ENCODE measurements around the gene PLCG2.
"Not testable (repeated sequence)": the region's sequence is repeated elsewhere in the genome, so short reads cannot be mapped to it uniquely, and the experiment has no call there.

Gene PLCG2

GRCh38 chr16:81940781-81941560 is 161.9 kb downstream of the PLCG2 start:
- DNase-seq (ENCODE audit: low spot score in 2 of 2), result no peak
- no peaks in the 10 kb centered on the region for H3K4me1 Mint-ChIP-seq

GRCh38 chr16:81942007-81942601 is 163.0 kb downstream of the PLCG2 start:
- H3K4me3 Mint-ChIP-seq, result no peak overlapping the region
- peaks cover 55% of the 10 kb centered on the region for H3K36me3 Mint-ChIP-seq
- H3K9me3 Mint-ChIP-seq, result no peaks in the 10 kb centered on the region
- no peaks in the 10 kb centered on the region for H3K4me1 Mint-ChIP-seq
- no peak for DNase-seq (ENCODE audit: low spot score in 2 of 2)
- no peaks in the 10 kb centered on the region for H3K27me3 Mint-ChIP-seq
- ATAC-seq (ENCODE audit: low read depth), result no peak
- no peak overlapping the region for H3K27ac Mint-ChIP-seq

More at GRCh38 chr16:81940781-81941560, 161.9 kb downstream of the PLCG2 start:
- H3K36me3 Mint-ChIP-seq, result peaks cover 49% of the 10 kb centered on the region
- H3K4me3 Mint-ChIP-seq, result no peak overlapping the region
- H3K27ac Mint-ChIP-seq, result no peak overlapping the region
- H3K9me3 Mint-ChIP-seq, result no peaks in the 10 kb centered on the region
- no peak for ATAC-seq (ENCODE audit: low read depth)
- no peaks in the 10 kb centered on the region for H3K27me3 Mint-ChIP-seq

- DNase-seq (ENCODE audit: low spot score in 2 of 2), result no peak
- H3K4me1 Mint-ChIP-seq, result no peaks in the 10 kb centered on the region
- no peak for ATAC-seq (ENCODE audit: low read depth)
- no peak overlapping the region for H3K4me3 Mint-ChIP-seq
- peaks cover 13% of the 10 kb centered on the region for H3K9me3 Mint-ChIP-seq
- H3K27ac Mint-ChIP-seq, result peak overlapping the region; percentile 80
- no peaks in the 10 kb centered on the region for H3K27me3 Mint-ChIP-seq
- H3K36me3 Mint-ChIP-seq, result peaks cover 72% of the 10 kb centered on the region
Observed at GRCh38 chr16:81945665-81946064, 166.6 kb downstream of the PLCG2 start.

GRCh38 chr16:81946206-81946605 is 167.1 kb downstream of the PLCG2 start:
- H3K27me3 Mint-ChIP-seq, result no peaks in the 10 kb centered on the region
- ATAC-seq (ENCODE audit: low read depth) (no peak), DNase-seq (ENCODE audit: low spot score in 2 of 2) (no peak)
- peak overlapping the region; percentile 80 for H3K27ac Mint-ChIP-seq
- peaks cover 71% of the 10 kb centered on the region for H3K36me3 Mint-ChIP-seq
- H3K4me1 Mint-ChIP-seq, result no peaks in the 10 kb centered on the region
- peaks cover 14% of the 10 kb centered on the region for H3K9me3 Mint-ChIP-seq
- H3K4me3 Mint-ChIP-seq, result no peak overlapping the region

GRCh38 chr16:81951564-81951963 is 172.5 kb downstream of the PLCG2 start:
- peaks cover 14% of the 10 kb centered on the region for H3K9me3 Mint-ChIP-seq
- no peak overlapping the region for H3K4me3 Mint-ChIP-seq
- H3K4me1 Mint-ChIP-seq, result no peaks in the 10 kb centered on the region
- H3K36me3 Mint-ChIP-seq, result peaks cover 75% of the 10 kb centered on the region
- H3K27me3 Mint-ChIP-seq, result no peaks in the 10 kb centered on the region
- no peak for ATAC-seq (ENCODE audit: low read depth)
- no peak for DNase-seq (ENCODE audit: low spot score in 2 of 2)
- H3K27ac Mint-ChIP-seq, result no peak overlapping the region

- H3K27ac Mint-ChIP-seq, result peak overlapping the region; percentile 55
- no peaks in the 10 kb centered on the region for H3K4me1 Mint-ChIP-seq
- H3K27me3 Mint-ChIP-seq, result no peaks in the 10 kb centered on the region
- ATAC-seq (ENCODE audit: low read depth), result no peak
- no peaks in the 10 kb centered on the region for H3K9me3 Mint-ChIP-seq
- no peak overlapping the region for H3K4me3 Mint-ChIP-seq
- H3K36me3 Mint-ChIP-seq, result peaks cover 66% of the 10 kb centered on the region
- DNase-seq (ENCODE audit: low spot score in 2 of 2), result no peak
Observed at GRCh38 chr16:81956213-81956948, 177.3 kb downstream of the PLCG2 start.

GRCh38 chr16:81964808-81965207 is 185.7 kb downstream of the PLCG2 start:
- peaks cover 20% of the 10 kb centered on the region for H3K9me3 Mint-ChIP-seq
- no peak for ATAC-seq (ENCODE audit: low read depth)

GRCh38 chr16:81967358-81967757 is 188.3 kb downstream of the PLCG2 start:
- Mint-ChIP-seq H3K27ac (peak overlapping the region; percentile 2), H3K36me3 (peaks cover 12% of the 10 kb centered on the region), H3K27me3 (peaks cover under 1% of the 10 kb centered on the region), H3K4me3 (no peak overlapping the region), H3K4me1 (peaks cover 19% of the 10 kb centered on the region), H3K9me3 (peaks cover 33% of the 10 kb centered on the region)
- DNase-seq (ENCODE audit: low spot score in 2 of 2), result peak in 1 of 2 donors; percentile 26
- peak; percentile 95 for ATAC-seq (ENCODE audit: low read depth)

More at GRCh38 chr16:81964808-81965207, 185.7 kb downstream of the PLCG2 start:
- Mint-ChIP-seq H3K27ac (peak overlapping the region; percentile 70), H3K36me3 (peaks cover 3% of the 10 kb centered on the region), H3K4me1 (peaks cover 19% of the 10 kb centered on the region), H3K4me3 (peak overlapping the region; percentile 72), H3K27me3 (no peaks in the 10 kb centered on the region)
- no peak for DNase-seq (ENCODE audit: low spot score in 2 of 2)

GRCh38 chr16:81971853-81972252 is 192.8 kb downstream of the PLCG2 start:
- peaks cover 31% of the 10 kb centered on the region for H3K9me3 Mint-ChIP-seq

GRCh38 chr16:81973737-81974136 is 194.6 kb downstream of the PLCG2 start:
- Mint-ChIP-seq H3K4me3 (no peak overlapping the region), H3K9me3 (peaks cover 27% of the 10 kb centered on the region), H3K36me3 (peaks cover 17% of the 10 kb centered on the region), H3K27ac (no peak overlapping the region), H3K27me3 (peaks cover 7% of the 10 kb centered on the region), H3K4me1 (no peaks in the 10 kb centered on the region)
- ATAC-seq (ENCODE audit: low read depth) (no peak), DNase-seq (ENCODE audit: low spot score in 2 of 2) (no peak)

More at GRCh38 chr16:81971853-81972252, 192.8 kb downstream of the PLCG2 start:
- Mint-ChIP-seq H3K4me3 (no peak overlapping the region), H3K27me3 (peaks cover 7% of the 10 kb centered on the region), H3K4me1 (peaks cover 5% of the 10 kb centered on the region), H3K27ac (no peak overlapping the region), H3K36me3 (peaks cover 17% of the 10 kb centered on the region)
- no peak for ATAC-seq (ENCODE audit: low read depth)
- DNase-seq (ENCODE audit: low spot score in 2 of 2), result no peak

- no peak for ATAC-seq (ENCODE audit: low read depth)
Observed at GRCh38 chr16:81975637-81976036, 196.5 kb downstream of the PLCG2 start.

GRCh38 chr16:81977335-81977942 is 198.3 kb downstream of the PLCG2 start:
- not testable (repeated sequence) for H3K4me3 Mint-ChIP-seq; H3K27ac Mint-ChIP-seq; H3K4me1 Mint-ChIP-seq; H3K9me3 Mint-ChIP-seq; H3K27me3 Mint-ChIP-seq; ATAC-seq (ENCODE audit: low read depth); DNase-seq (ENCODE audit: low spot score in 2 of 2); H3K36me3 Mint-ChIP-seq

More at GRCh38 chr16:81975637-81976036, 196.5 kb downstream of the PLCG2 start:
- peaks cover 16% of the 10 kb centered on the region for H3K36me3 Mint-ChIP-seq
- H3K9me3 Mint-ChIP-seq, result peaks cover 22% of the 10 kb centered on the region
- no peak overlapping the region for H3K4me3 Mint-ChIP-seq
- peaks cover 7% of the 10 kb centered on the region for H3K27me3 Mint-ChIP-seq
- no peaks in the 10 kb centered on the region for H3K4me1 Mint-ChIP-seq
- DNase-seq (ENCODE audit: low spot score in 2 of 2), result no peak
- no peak overlapping the region for H3K27ac Mint-ChIP-seq

GRCh38 chr16:81987121-81987520 is 208.0 kb downstream of the PLCG2 start:
- no peak for DNase-seq (ENCODE audit: low spot score in 2 of 2)
- Mint-ChIP-seq H3K9me3 (no peaks in the 10 kb centered on the region), H3K4me3 (no peak overlapping the region)

GRCh38 chr16:81987706-81988105 is 208.6 kb downstream of the PLCG2 start:
- H3K27ac Mint-ChIP-seq, result no peak overlapping the region
- ATAC-seq (ENCODE audit: low read depth) (no peak), DNase-seq (ENCODE audit: low spot score in 2 of 2) (no peak)
- no peak overlapping the region for H3K4me3 Mint-ChIP-seq
- H3K9me3 Mint-ChIP-seq, result no peaks in the 10 kb centered on the region
- no peaks in the 10 kb centered on the region for H3K4me1 Mint-ChIP-seq
- H3K27me3 Mint-ChIP-seq, result peaks cover 6% of the 10 kb centered on the region
- no peaks in the 10 kb centered on the region for H3K36me3 Mint-ChIP-seq

More at GRCh38 chr16:81987121-81987520, 208.0 kb downstream of the PLCG2 start:
- Mint-ChIP-seq H3K4me1 (no peaks in the 10 kb centered on the region), H3K27me3 (peaks cover 6% of the 10 kb centered on the region), H3K36me3 (no peaks in the 10 kb centered on the region), H3K27ac (no peak overlapping the region)
- no peak for ATAC-seq (ENCODE audit: low read depth)

All from memory B cell (primary cell).